GM18508 (cell line): Measurements from ENCODE around the gene SDR42E2.
"Not testable (repeated sequence)": the region's sequence is repeated elsewhere in the genome, so short reads cannot be mapped to it uniquely, and the experiment has no call there.

Source experiments
- ATAC-seq: cut with Tn5 transposase; IDR thresholded peaks from one replicate; pipeline ENCODE4 v1.9.1; 2021; ENCODE audit warnings: moderate number of reproducible peaks; ENCODE audit not compliant: insufficient read depth, unreplicated experiment

Gene SDR42E2

GRCh38 chr16:22153078-22153477, 9.2 kb upstream of the SDR42E2 start:
- not testable (repeated sequence) for ATAC-seq

- ATAC-seq, result no peak
Observed at GRCh38 chr16:22161401-22161800, 905 bp upstream of the SDR42E2 start.

- ATAC-seq, result no peak
Observed at GRCh38 chr16:22162656-22163009, 327 bp downstream of the SDR42E2 start.

GRCh38 chr16:22163806-22164205, 1.5 kb downstream of the SDR42E2 start:
- ATAC-seq, result no peak

- ATAC-seq, result no peak
Observed at GRCh38 chr16:22164482-22164881, 2.2 kb downstream of the SDR42E2 start.

- no peak for ATAC-seq
Observed at GRCh38 chr16:22165508-22166285, 3.4 kb downstream of the SDR42E2 start.

GRCh38 chr16:22171953-22172352, 9.6 kb downstream of the SDR42E2 start:
- ATAC-seq, result no peak

- ATAC-seq, result not testable (repeated sequence)
Observed at GRCh38 chr16:22172642-22173041, 10.3 kb downstream of the SDR42E2 start.

- ATAC-seq, result no peak
Observed at GRCh38 chr16:22174642-22175041, 12.3 kb downstream of the SDR42E2 start.

GRCh38 chr16:22177968-22178930, 15.9 kb downstream of the SDR42E2 start:
- ATAC-seq, result no peak

GRCh38 chr16:22181426-22181825, 19.1 kb downstream of the SDR42E2 start:
- ATAC-seq, result no peak

GRCh38 chr16:22181843-22182242, 19.5 kb downstream of the SDR42E2 start:
- ATAC-seq, result no peak

GRCh38 chr16:22183335-22183734, 21.0 kb downstream of the SDR42E2 start:
- ATAC-seq, result no peak

GRCh38 chr16:22183901-22184614, 21.8 kb downstream of the SDR42E2 start:
- ATAC-seq, result no peak

GRCh38 chr16:22184615-22184968, 22.3 kb downstream of the SDR42E2 start:
- ATAC-seq, result no peak

GRCh38 chr16:22186517-22186916, 24.2 kb downstream of the SDR42E2 start:
- ATAC-seq, result no peak

- no peak for ATAC-seq
Observed at GRCh38 chr16:22188267-22188594, 25.9 kb downstream of the SDR42E2 start.

- ATAC-seq, result no peak
Observed at GRCh38 chr16:22188595-22189442, 26.5 kb downstream of the SDR42E2 start.

GRCh38 chr16:22189473-22190080, 27.3 kb downstream of the SDR42E2 start:
- no peak for ATAC-seq
